Measurements from ENCODE around the gene CARMIL3.

- TF ChIP-seq CTCF (IDR thresholded peaks at IDR 0.05; ENCODE audit: low read depth, low read length) (no peak), EZH2phosphoT487 (IDR thresholded peaks at IDR 0.05; ENCODE audit: low read depth) (no peak)
These were observed 17.6 kb downstream of the CARMIL3 start for GRCh38 chr14:24069411-24069735.
